Measurements from ENCODE around the gene AKAP8L. TPM values are rescaled to one million over a fixed set of nuclear protein-coding genes. Genes with fewer than 3 reads are reported as not detected.

Gene AKAP8L
- total and polyA plus RNA-seq, 10 of the 15 experiments (the other 5 are each of a cell fraction or from before 2014, with no cell fraction given), result 0.66 to 64.3 (median 40.0) TPM

DNA sequence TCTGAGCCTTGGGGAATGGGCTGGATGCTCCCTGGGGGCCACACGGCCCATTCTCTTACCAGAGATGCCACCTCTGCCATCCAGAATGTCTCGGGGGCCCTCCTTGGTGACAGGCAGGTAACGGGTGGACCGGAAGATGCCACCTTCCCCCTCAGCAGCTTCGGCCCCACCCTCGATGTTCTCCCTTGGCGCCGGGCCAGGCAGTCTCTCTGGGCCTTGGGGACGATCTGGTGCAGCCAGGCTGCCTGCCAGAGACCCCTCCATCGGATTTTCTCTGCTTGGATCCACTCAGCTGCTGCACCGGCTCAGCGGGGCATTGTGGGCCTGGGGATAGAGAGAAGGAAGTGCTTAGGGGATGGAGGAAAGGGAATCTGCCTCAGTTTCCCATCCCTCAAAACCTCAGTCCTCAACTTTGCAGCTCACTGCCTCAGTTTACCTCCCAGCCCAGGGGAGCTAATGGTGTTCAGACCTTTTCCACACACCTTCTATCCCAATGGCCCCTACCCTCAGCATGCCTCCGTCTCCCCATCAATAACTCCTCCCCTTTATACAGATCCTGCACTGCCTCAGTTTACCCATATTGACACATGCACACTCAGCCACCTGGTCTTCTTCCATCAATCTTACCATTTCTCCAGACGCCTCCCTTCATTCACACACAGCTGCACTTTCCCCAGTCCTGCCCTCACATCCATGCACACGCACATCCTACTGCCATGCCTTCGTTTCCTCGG is 29.4 kb upstream of the AKAP8L start:
- Histone ChIP-seq H3K4me3 (no peak overlapping the region), H3K4me1 (ENCODE audit: control insufficient read depth, insufficient read depth, low read length) (peaks cover 7% of the 10 kb centered on the region), H3K9ac (ENCODE audit: control insufficient read depth, insufficient read depth, low read length) (no peak overlapping the region), H3K36me3 (ENCODE audit: control insufficient read depth in 2 of 2, insufficient read depth in 2 of 2, low read length in 1 of 2) (peaks cover 2% of the 10 kb centered on the region in 2 experiments; a peak in 3 of 4 replicates), H4K20me1 (ENCODE audit: control insufficient read depth, insufficient read depth) (no peaks in the 10 kb centered on the region), H2AFZ (ENCODE audit: control insufficient read depth, low read depth, low read length) (no peak overlapping the region), H3K9me3 (replicated peaks; ENCODE audit: control insufficient read depth, insufficient read depth, low read length) (no peaks in the 10 kb centered on the region), H3K79me2 (ENCODE audit: control insufficient read depth, insufficient read depth, low read length) (no peaks in the 10 kb centered on the region), H3K4me2 (ENCODE audit: control insufficient read depth, insufficient read depth) (no peak overlapping the region; the same call in 1 of the 2 replicates), H3K27me3 (replicated peaks in 1 of 2; ENCODE audit: control insufficient read depth in 2 of 2, insufficient read depth in 2 of 2, low read length in 1 of 2) (no peaks in the 10 kb centered on the region), H3K27ac (ENCODE audit: control insufficient read depth, insufficient read depth) (no peak overlapping the region)
- DNase-seq (ENCODE audit: low read depth, low spot score), result no peak
- ChIA-PET POLR2A (no interaction called here), RAD21 (ENCODE audit: unreplicated experiment) (no interaction called here), CTCF (no interaction called here), SMC1A (ENCODE audit: uncharacterized antibody, unreplicated experiment) (interaction anchor here (1.5 kb wide), 1 partner anchor 15 kb away, joined by 3 read pairs; no protein-coding TSS in a partner anchor)
- in situ Hi-C loops (cut with MboI), result no loop called here
- intact Hi-C loops (cut with micrococcal nuclease; ENCODE audit: unreplicated experiment), result no loop called here
- FAIRE-seq, result no peak
- 50% methylated on average over 17 of the region's 17 CpGs for WGBS (ENCODE audit: insufficient coverage, insufficient replicate concordance, low lambda C conversion rate, missing lambda C conversion rate)
- no TSS peak for BruUV-seq (replicated peaks)
- no peak for ATAC-seq
- TF ChIP-seq KDM1A (IDR thresholded peaks at IDR 0.05; ENCODE audit: borderline replicate concordance) (no peak), EZH2 (IDR thresholded peaks at IDR 0.05; ENCODE audit: borderline replicate concordance, control insufficient read depth, low read depth, low read length) (no peak), NFXL1 (IDR thresholded peaks at IDR 0.05; ENCODE audit: borderline replicate concordance) (no peak), REST (IDR thresholded peaks at IDR 0.05; ENCODE audit: low read depth, low read length) (no peak), MYC (IDR thresholded peaks at IDR 0.05; ENCODE audit: insufficient read depth, insufficient read length, insufficient replicate concordance, low read length, severe bottlenecking) (no peak), CEBPB (IDR thresholded peaks at IDR 0.05; ENCODE audit: borderline replicate concordance in 1 of 2, low read depth in 2 of 2, low read length in 2 of 2) (no peak), CHD2 (IDR thresholded peaks at IDR 0.05; ENCODE audit: borderline replicate concordance, low read depth, low read length) (no peak), FOXM1 (IDR thresholded peaks at IDR 0.05; ENCODE audit: low read depth, low read length) (no peak)
- TF ChIP-seq, protein P1, sequence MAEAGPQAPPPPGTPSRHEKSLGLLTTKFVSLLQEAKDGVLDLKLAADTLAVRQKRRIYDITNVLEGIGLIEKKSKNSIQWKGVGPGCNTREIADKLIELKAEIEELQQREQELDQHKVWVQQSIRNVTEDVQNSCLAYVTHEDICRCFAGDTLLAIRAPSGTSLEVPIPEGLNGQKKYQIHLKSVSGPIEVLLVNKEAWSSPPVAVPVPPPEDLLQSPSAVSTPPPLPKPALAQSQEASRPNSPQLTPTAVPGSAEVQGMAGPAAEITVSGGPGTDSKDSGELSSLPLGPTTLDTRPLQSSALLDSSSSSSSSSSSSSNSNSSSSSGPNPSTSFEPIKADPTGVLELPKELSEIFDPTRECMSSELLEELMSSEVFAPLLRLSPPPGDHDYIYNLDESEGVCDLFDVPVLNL (IDR thresholded peaks at IDR 0.05; ENCODE audit: low read depth, low read length), result no peak
- TF ChIP-seq, protein P2, sequence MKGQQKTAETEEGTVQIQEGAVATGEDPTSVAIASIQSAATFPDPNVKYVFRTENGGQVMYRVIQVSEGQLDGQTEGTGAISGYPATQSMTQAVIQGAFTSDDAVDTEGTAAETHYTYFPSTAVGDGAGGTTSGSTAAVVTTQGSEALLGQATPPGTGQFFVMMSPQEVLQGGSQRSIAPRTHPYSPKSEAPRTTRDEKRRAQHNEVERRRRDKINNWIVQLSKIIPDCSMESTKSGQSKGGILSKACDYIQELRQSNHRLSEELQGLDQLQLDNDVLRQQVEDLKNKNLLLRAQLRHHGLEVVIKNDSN (IDR thresholded peaks at IDR 0.05; ENCODE audit: borderline replicate concordance, extremely low read length, insufficient read depth, low read depth, low read length), result no peak
- TF ChIP-seq, protein P3, sequence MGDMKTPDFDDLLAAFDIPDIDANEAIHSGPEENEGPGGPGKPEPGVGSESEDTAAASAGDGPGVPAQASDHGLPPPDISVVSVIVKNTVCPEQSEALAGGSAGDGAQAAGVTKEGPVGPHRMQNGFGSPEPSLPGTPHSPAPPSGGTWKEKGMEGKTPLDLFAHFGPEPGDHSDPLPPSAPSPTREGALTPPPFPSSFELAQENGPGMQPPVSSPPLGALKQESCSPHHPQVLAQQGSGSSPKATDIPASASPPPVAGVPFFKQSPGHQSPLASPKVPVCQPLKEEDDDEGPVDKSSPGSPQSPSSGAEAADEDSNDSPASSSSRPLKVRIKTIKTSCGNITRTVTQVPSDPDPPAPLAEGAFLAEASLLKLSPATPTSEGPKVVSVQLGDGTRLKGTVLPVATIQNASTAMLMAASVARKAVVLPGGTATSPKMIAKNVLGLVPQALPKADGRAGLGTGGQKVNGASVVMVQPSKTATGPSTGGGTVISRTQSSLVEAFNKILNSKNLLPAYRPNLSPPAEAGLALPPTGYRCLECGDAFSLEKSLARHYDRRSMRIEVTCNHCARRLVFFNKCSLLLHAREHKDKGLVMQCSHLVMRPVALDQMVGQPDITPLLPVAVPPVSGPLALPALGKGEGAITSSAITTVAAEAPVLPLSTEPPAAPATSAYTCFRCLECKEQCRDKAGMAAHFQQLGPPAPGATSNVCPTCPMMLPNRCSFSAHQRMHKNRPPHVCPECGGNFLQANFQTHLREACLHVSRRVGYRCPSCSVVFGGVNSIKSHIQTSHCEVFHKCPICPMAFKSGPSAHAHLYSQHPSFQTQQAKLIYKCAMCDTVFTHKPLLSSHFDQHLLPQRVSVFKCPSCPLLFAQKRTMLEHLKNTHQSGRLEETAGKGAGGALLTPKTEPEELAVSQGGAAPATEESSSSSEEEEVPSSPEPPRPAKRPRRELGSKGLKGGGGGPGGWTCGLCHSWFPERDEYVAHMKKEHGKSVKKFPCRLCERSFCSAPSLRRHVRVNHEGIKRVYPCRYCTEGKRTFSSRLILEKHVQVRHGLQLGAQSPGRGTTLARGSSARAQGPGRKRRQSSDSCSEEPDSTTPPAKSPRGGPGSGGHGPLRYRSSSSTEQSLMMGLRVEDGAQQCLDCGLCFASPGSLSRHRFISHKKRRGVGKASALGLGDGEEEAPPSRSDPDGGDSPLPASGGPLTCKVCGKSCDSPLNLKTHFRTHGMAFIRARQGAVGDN (IDR thresholded peaks at IDR 0.05), result no peak
